Stomach (tissue), 9 donors: ENCODE measurements around the gene KRT85. TPM values are rescaled to one million over a fixed set of nuclear protein-coding genes. Genes with fewer than 3 reads are reported as not detected.

Experiments
- DNase-seq, 2 donors: peaks; one replicate each; pipeline versions ENCODE4 v3.0.0 to v3.0.0-alpha.2; 2013 to 2019
- H3K27ac ChIP-seq, 5 donors: fragments of 200-600 bp in 4 of 5; sonication (generic) in 4 of 5; one replicate each; pipeline ENCODE4 v1.5.1; 2013 to 2019; ENCODE audit warnings: mild to moderate bottlenecking in 1 of 5, moderate library complexity in 1 of 5
- H3K27me3 ChIP-seq, 3 donors: fragments of 200-600 bp; sonication (generic); one replicate each; pipeline ENCODE4 v1.5.1; 2017 to 2019; ENCODE audit warnings: mixed run types in 1 of 3
- H3K36me3 ChIP-seq, 4 donors: fragments of 200-600 bp; sonication (generic); 1 replicate in 3 of 4; 2 replicates in 1 of 4; pipeline ENCODE4 v1.5.1; 2016 to 2019
- H3K4me1 ChIP-seq, 4 donors: fragments of 200-600 bp; sonication (generic); one replicate each; pipeline ENCODE4 v1.5.1; 2016 to 2019
- H3K4me3 ChIP-seq, 4 donors: fragments of 200-600 bp; sonication (generic) in 3 of 4; one replicate each; pipeline ENCODE4 v1.5.1; 2016 to 2019; ENCODE audit warnings: mild to moderate bottlenecking in 1 of 4
- H3K9me3 ChIP-seq, 4 donors: fragments of 200-600 bp; sonication (generic); one replicate each; pipeline ENCODE4 v1.5.1; 2016 to 2019
- EP300 ChIP-seq: sonication (generic); formaldehyde crosslinking; IDR thresholded peaks from one replicate; pipeline ENCODE4 v1.6.1; 2017; ENCODE audit warnings: antibody characterized with exemption
- POLR2A ChIP-seq, 4 donors: fragments of 450-650 bp; IDR thresholded peaks; one replicate each; pipeline ENCODE4 v1.6.1; 2016; ENCODE audit warnings: antibody characterized with exemption in 4 of 4, control low read depth in 2 of 4, mild to moderate bottlenecking in 1 of 4, moderate library complexity in 1 of 4
- POLR2AphosphoS5 ChIP-seq, 3 donors: sonication (generic); formaldehyde crosslinking; IDR thresholded peaks; one replicate each; pipeline ENCODE4 v1.6.1; 2016; ENCODE audit warnings: antibody characterized with exemption in 3 of 3
- WGBS, 5 donors: extraction: QIAGEN DNeasy Blood & Tissue Kit in 3 of 5; methylation state at CpG; one replicate each; pipeline versions ENCODE4 v1.1.5 to v1.1.7; 2013 to 2018; 5-methylcytosine and 5-hydroxymethylcytosine counted together
- intact Hi-C: fragments of 100-400 bp; cut with DNase I; formaldehyde crosslinking; loops from one replicate; pipeline ENCODE4 v1.15.1; 2023; ENCODE audit warnings: low total_unique reads
- polyA plus RNA-seq, 3 donors: library from polyadenylated mRNA; stranded (reverse); fragments of 200-250 nt; gene quantifications; one replicate each; pipeline ENCODE4 v1.2.3, GENCODE V29; 2013
- total RNA-seq, 5 donors: library from RNA; depleted of rRNA; stranded (reverse); fragments of >200 nt; gene quantifications; one replicate each; pipeline versions ENCODE4 v1.1.0 to v1.2.3, GENCODE V29; 2014 to 2016
- TF ChIP-seq, protein P1 (sequence below), 7 experiments: fragments of 450-650 bp in 4 of 7; fragments of 200-600 bp in 3 of 7; sonication (generic) in 3 of 7; IDR thresholded peaks; one replicate each; pipeline ENCODE4 v1.5.1; 2016 to 2019; ENCODE audit warnings: antibody characterized with exemption in 7 of 7, control low read depth in 2 of 7, mild to moderate bottlenecking in 1 of 7
- donor health status: healthy with polysubstance abuse.
- donor health status: Bipolar disorder and iron deficiency.
- donor health status: healthy.

The KRT85 gene
- total and polyA plus RNA-seq, 8 donors = not detected

DNA sequence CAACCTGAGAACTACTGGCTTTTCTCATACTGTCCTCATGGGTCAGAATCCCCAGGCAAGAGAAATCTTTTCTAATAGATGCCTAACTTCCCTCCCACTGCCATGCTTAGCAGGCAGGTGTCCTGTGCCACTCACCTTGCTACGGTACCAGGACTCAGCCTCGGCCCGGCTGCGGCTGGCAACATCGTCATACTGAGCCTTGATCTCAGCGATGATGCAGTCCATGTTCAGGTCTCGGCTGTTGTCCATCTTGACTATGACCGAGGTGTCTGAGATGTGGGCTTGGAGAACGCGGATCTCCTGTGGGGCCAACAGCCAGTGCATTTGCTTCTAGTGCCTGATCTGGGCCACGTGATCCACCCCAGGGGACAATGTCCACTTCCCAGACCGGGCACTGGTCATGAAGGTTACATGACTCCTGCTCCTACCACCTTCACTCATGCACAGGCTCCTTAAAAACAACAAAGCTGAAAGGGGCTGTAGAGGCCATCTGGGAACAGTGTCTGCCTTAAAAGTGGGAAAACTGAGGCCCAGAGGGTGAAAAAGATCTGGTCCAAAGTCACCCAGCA lies 4.1 kb downstream of the KRT85 start:
- Histone ChIP-seq H3K27ac (no peak overlapping the region), H3K9me3 (no peaks in the 10 kb centered on the region), H3K36me3 (no peaks in the 10 kb centered on the region), H3K4me3 (no peak overlapping the region), H3K27me3 (peaks cover 0 to 9% (median 4%) of the 10 kb centered on the region in 3 donors), H3K4me1 (no peaks in the 10 kb centered on the region)
- TF ChIP-seq, protein P1, sequence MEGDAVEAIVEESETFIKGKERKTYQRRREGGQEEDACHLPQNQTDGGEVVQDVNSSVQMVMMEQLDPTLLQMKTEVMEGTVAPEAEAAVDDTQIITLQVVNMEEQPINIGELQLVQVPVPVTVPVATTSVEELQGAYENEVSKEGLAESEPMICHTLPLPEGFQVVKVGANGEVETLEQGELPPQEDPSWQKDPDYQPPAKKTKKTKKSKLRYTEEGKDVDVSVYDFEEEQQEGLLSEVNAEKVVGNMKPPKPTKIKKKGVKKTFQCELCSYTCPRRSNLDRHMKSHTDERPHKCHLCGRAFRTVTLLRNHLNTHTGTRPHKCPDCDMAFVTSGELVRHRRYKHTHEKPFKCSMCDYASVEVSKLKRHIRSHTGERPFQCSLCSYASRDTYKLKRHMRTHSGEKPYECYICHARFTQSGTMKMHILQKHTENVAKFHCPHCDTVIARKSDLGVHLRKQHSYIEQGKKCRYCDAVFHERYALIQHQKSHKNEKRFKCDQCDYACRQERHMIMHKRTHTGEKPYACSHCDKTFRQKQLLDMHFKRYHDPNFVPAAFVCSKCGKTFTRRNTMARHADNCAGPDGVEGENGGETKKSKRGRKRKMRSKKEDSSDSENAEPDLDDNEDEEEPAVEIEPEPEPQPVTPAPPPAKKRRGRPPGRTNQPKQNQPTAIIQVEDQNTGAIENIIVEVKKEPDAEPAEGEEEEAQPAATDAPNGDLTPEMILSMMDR (IDR thresholded peaks at IDR 0.05) = no peak
- TF ChIP-seq EP300 = no peak
- TF ChIP-seq POLR2AphosphoS5 (IDR thresholded peaks at IDR 0.05) = no peak
- no peak for TF ChIP-seq POLR2A (IDR thresholded peaks at IDR 0.05)
- intact Hi-C loops = no loop called here
- 94 to 96% (median 95%) methylated on average over 12 of the region's 12 CpGs for WGBS, 5 donors
- DNase-seq = no peak

DNA sequence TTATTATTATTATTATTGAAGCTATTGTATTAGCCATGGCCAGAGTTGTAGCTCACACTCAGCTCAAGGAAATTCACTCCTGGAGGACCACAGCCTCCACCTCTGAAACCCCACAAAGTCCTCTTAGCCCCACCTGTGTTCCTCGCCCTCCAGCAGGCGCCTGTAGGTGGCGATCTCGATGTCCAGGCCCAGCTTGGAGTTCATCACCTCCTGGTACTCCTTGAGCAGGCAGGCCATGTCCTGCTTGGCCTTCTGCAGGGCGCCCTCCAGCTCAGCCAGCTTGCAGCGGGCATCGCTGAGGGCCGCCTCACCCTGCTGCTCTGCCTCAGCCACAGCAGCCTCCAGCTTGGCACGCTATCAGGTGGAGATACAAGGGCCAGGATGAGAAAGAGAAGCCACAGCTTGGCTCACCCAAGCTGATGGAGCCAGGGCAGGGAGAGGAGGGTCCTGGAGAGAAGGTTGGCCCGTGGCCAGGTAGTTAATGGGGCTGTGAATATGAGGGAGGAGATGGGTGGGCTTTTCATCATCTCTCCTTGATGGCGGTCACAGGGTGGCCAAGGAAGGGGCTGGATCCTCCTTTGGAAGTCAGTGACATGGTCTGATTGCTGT lies 5.1 kb downstream of the KRT85 start:
- Histone ChIP-seq H3K27me3 (peaks cover 0 to 7% (median 4%) of the 10 kb centered on the region in 3 donors), H3K27ac (no peak overlapping the region), H3K36me3 (no peaks in the 10 kb centered on the region), H3K4me1 (no peaks in the 10 kb centered on the region), H3K9me3 (no peaks in the 10 kb centered on the region), H3K4me3 (no peak overlapping the region)
- 79 to 93% (median 91%) methylated on average over 10 to 11 of the region's 11 CpGs for WGBS, 5 donors
- no peak for DNase-seq
- intact Hi-C loops = no loop called here
- TF ChIP-seq POLR2A (IDR thresholded peaks at IDR 0.05) = no peak
- TF ChIP-seq, protein P1 (IDR thresholded peaks at IDR 0.05) = no peak
- no peak for TF ChIP-seq POLR2AphosphoS5 (IDR thresholded peaks at IDR 0.05)
- no peak for TF ChIP-seq EP300

DNA sequence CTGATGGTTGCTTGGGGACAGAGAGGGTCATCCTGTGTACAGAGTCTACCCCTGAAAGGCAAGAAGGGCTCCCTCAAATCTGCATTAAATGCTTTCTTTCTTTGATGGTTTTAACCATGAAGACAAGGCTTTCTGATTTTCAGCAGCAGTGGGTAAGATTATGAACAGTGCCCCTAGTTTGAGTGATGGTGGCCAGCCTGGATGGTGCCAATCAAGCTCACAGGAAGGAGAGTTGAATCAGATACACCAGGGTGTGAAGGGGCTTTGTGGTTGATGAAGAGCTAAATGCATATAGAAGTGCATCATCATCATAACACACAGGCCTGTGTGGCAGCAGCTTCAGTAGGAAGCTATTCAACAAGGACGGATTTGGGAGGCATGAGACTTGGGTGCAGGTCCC lies 5.7 kb downstream of the KRT85 start:
- H3K9me3 ChIP-seq = no peaks in the 10 kb centered on the region
- TF ChIP-seq, protein P1 (IDR thresholded peaks at IDR 0.05) = no peak
- no peak for TF ChIP-seq EP300
- no peak for TF ChIP-seq POLR2AphosphoS5 (IDR thresholded peaks at IDR 0.05)
- no peak for TF ChIP-seq POLR2A (IDR thresholded peaks at IDR 0.05)
- peaks cover 0 to 4% (median 4%) of the 10 kb centered on the region in 3 donors for H3K27me3 ChIP-seq
- H3K27ac ChIP-seq = no peak overlapping the region
- intact Hi-C loops = no loop called here
- DNase-seq = no peak
- H3K4me1 ChIP-seq = no peaks in the 10 kb centered on the region
- 78 to 96% (median 94%) methylated on average over 1 of the region's 1 CpG for WGBS, 5 donors
- H3K4me3 ChIP-seq = no peak overlapping the region
- no peaks in the 10 kb centered on the region for H3K36me3 ChIP-seq

DNA sequence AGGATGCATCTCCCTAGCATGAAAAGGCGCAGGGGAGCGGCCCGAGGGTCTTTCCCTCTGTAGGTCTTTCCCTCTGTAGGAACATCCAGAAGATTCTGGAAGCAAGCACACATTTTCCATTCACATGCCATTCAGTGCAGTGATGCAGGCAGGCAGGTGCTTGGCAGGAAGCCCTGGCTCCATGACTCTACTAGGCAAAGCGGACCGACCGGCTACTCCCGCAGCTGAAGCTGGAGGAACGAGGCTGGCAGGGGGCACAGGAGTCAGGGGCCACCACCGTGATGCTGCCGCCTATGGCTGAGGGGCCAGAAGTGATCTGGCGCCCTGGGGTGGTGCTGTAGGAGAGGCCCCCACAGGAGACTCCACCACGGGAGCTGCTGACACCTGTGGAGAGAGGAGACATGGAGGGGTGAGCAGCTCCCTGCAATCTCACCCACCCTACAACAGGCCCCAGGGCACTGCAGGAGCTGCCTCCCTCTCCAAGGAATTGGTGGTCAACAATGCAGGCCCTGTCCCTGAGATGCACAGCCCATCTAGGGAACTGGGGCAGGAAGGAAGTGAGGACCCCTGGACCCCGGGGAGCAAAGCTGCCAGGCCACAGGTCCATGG lies 6.5 kb downstream of the KRT85 start:
- peak; percentile 28 to 72 for DNase-seq

More for the DNA sequence above, 6.5 kb downstream of the KRT85 start:
- Histone ChIP-seq H3K9me3 (no peaks in the 10 kb centered on the region), H3K27ac (no peak overlapping the region), H3K4me3 (no peak overlapping the region), H3K4me1 (no peaks in the 10 kb centered on the region), H3K27me3 (peaks cover 0 to 12% (median 4%) of the 10 kb centered on the region in 3 donors), H3K36me3 (no peaks in the 10 kb centered on the region)
- TF ChIP-seq, protein P1 (IDR thresholded peaks at IDR 0.05) = no peak
- TF ChIP-seq POLR2AphosphoS5 (IDR thresholded peaks at IDR 0.05) (no peak), POLR2A (IDR thresholded peaks at IDR 0.05) (no peak), EP300 (no peak)
- intact Hi-C loops = no loop called here
- 56 to 67% (median 62%) methylated on average over 11 to 13 of the region's 13 CpGs for WGBS, 5 donors
